Liver (tissue), 9 donors: ENCODE results near the gene PRKD3. TPM values are rescaled to one million over a fixed set of nuclear protein-coding genes. Genes with fewer than 3 reads are reported as not detected.

Experiments used
- DNase-seq: peaks from one replicate; pipeline ENCODE4 v3.0.0-alpha.2; 2017; ENCODE audit warnings: low spot score
- H3K27ac ChIP-seq, 2 donors: one replicate each; pipeline ENCODE4 v1.7.0; 2013; ENCODE audit warnings: inconsistent platforms in 2 of 2, low read length in 2 of 2, control low read depth in 1 of 2, low read depth in 1 of 2, mild to moderate bottlenecking in 1 of 2
- H3K27me3 ChIP-seq, 4 donors: one replicate each; pipeline versions ENCODE4 v1.6.1 to v1.7.0; 2013; ENCODE audit warnings: low read length in 3 of 4, inconsistent platforms in 1 of 4, mild to moderate bottlenecking in 1 of 4, moderate library complexity in 1 of 4; ENCODE audit not compliant: control insufficient read depth in 4 of 4, insufficient read depth in 4 of 4
- H3K36me3 ChIP-seq, 4 donors: one replicate each; pipeline versions ENCODE4 v1.6.1 to v1.7.0; 2013; ENCODE audit warnings: low read length in 3 of 4, mild to moderate bottlenecking in 3 of 4, low read depth in 1 of 4, moderate library complexity in 1 of 4; ENCODE audit not compliant: control insufficient read depth in 4 of 4, insufficient read depth in 3 of 4
- H3K4me1 ChIP-seq, 4 donors: one replicate each; pipeline versions ENCODE4 v1.6.1 to v1.7.0; 2013; ENCODE audit warnings: low read length in 3 of 4, mild to moderate bottlenecking in 3 of 4, moderate library complexity in 1 of 4; ENCODE audit not compliant: control insufficient read depth in 4 of 4, insufficient read depth in 4 of 4
- H3K4me3 ChIP-seq, 3 donors: one replicate each; pipeline versions ENCODE4 v1.6.1 to v1.7.0; 2013; ENCODE audit warnings: low read length in 3 of 3, control low read depth in 1 of 3, low read depth in 1 of 3, mild to moderate bottlenecking in 1 of 3
- H3K9ac ChIP-seq, 2 donors: one replicate each; pipeline ENCODE4 v1.7.0; 2013; ENCODE audit warnings: low read length in 2 of 2, mild to moderate bottlenecking in 2 of 2, moderate library complexity in 2 of 2, control low read depth in 1 of 2, low read depth in 1 of 2
- H3K9me3 ChIP-seq, 4 donors: one replicate each; pipeline versions ENCODE4 v1.6.1 to v1.7.0; 2013; ENCODE audit warnings: low read length in 3 of 4; ENCODE audit not compliant: control insufficient read depth in 4 of 4
- ATF3 ChIP-seq: IDR thresholded peaks from 2 replicates; pipeline ENCODE4 v1.6.1; 2016; ENCODE audit warnings: antibody characterized with exemption
- CTCF ChIP-seq: fragments of 150-350 bp; IDR thresholded peaks from 2 replicates; pipeline ENCODE4 v1.5.1; 2017; ENCODE audit warnings: improper control_type of control experiment, low read depth, low read length; ENCODE audit not compliant: missing input control
- EGR1 ChIP-seq, 2 donors: IDR thresholded peaks; 2 replicates each; pipeline ENCODE4 v1.6.1; 2016 to 2018; ENCODE audit warnings: antibody characterized with exemption in 2 of 2, low read depth in 2 of 2
- FOXA1 ChIP-seq: IDR thresholded peaks from 2 replicates; pipeline ENCODE4 v1.6.1; 2016; ENCODE audit warnings: antibody characterized with exemption
- FOXA2 ChIP-seq: IDR thresholded peaks from 2 replicates; pipeline ENCODE4 v1.6.1; 2016; ENCODE audit warnings: antibody characterized with exemption
- HNF4A ChIP-seq, 2 donors: conservative IDR thresholded peaks; 2 replicates each; pipeline ENCODE4 v1.6.1; 2016; ENCODE audit warnings: antibody characterized with exemption in 2 of 2, mild to moderate bottlenecking in 2 of 2
- HNF4G ChIP-seq: IDR thresholded peaks from 2 replicates; pipeline ENCODE4 v1.6.1; 2016; ENCODE audit warnings: antibody characterized with exemption
- JUND ChIP-seq, 2 donors: IDR thresholded peaks; 2 replicates each; pipeline ENCODE4 v1.6.1; 2016; ENCODE audit warnings: antibody characterized with exemption in 2 of 2
- MAX ChIP-seq: IDR thresholded peaks from 2 replicates; pipeline ENCODE4 v1.6.1; 2016; ENCODE audit warnings: antibody characterized with exemption
- NR2F2 ChIP-seq: IDR thresholded peaks from 2 replicates; pipeline ENCODE4 v1.6.1; 2016; ENCODE audit warnings: antibody characterized with exemption
- RAD21 ChIP-seq, 2 donors: IDR thresholded peaks; 2 replicates each; pipeline ENCODE4 v1.6.1; 2016; ENCODE audit warnings: antibody characterized with exemption in 2 of 2, mild to moderate bottlenecking in 2 of 2
- REST ChIP-seq: IDR thresholded peaks from 2 replicates; pipeline ENCODE4 v1.6.1; 2016; ENCODE audit warnings: antibody characterized with exemption, mild to moderate bottlenecking
- SP1 ChIP-seq: IDR thresholded peaks from 2 replicates; pipeline ENCODE4 v1.6.1; 2018; ENCODE audit warnings: antibody characterized with exemption, mild to moderate bottlenecking
- TAF1 ChIP-seq: conservative IDR thresholded peaks from 2 replicates; pipeline ENCODE4 v1.6.1; 2016; ENCODE audit warnings: antibody characterized with exemption, mild to moderate bottlenecking
- YY1 ChIP-seq: IDR thresholded peaks from 2 replicates; pipeline ENCODE4 v1.6.1; 2016; ENCODE audit warnings: antibody characterized with exemption, mild to moderate bottlenecking
- ZBTB33 ChIP-seq: IDR thresholded peaks from 2 replicates; pipeline ENCODE4 v1.6.1; 2016; ENCODE audit warnings: antibody characterized with exemption
- WGBS: extraction: QIAGEN DNeasy Blood & Tissue Kit; methylation state at CpG from one replicate; pipeline ENCODE4 v1.1.7; 2013; 5-methylcytosine and 5-hydroxymethylcytosine counted together
- polyA plus RNA-seq, 2 donors: library from polyadenylated mRNA; stranded (reverse) in 1 of 2; unstranded in 1 of 2; fragments of 200-250 nt in 1 of 2; fragments of >200 nt in 1 of 2; fragmentation: Nextera tagmentation in 1 of 2; extraction: Ambion mirVana in 1 of 2; gene quantifications; one replicate each; pipeline versions ENCODE4 v1.2.1 to v1.2.3, GENCODE V29; 2013 to 2015
- total RNA-seq, 2 donors: library from RNA; depleted of rRNA; stranded (reverse); fragments of >200 nt; gene quantifications; one replicate each; pipeline ENCODE4 v1.2.3, GENCODE V29; 2014
- donor health status: healthy.
- donor health status: healthy.
- donor health status: healthy.
- donor health status: healthy.
- donor health status: healthy.

The PRKD3 gene
- total and polyA plus RNA-seq, 4 donors, result 4.4 to 19.7 (median 8.1) TPM

GRCh38 chr2:37307500-37307899 is 17.1 kb downstream of the PRKD3 start:
- TF ChIP-seq REST (no peak), FOXA1 (no peak), HNF4G (no peak), ZBTB33 (no peak), YY1 (no peak), RAD21 (IDR thresholded peaks at IDR 0.05) (no peak), ATF3 (no peak), TAF1 (no peak), MAX (no peak), FOXA2 (no peak), JUND (IDR thresholded peaks at IDR 0.05) (no peak), EGR1 (IDR thresholded peaks at IDR 0.05; ENCODE audit: low read depth in 2 of 2) (no peak), NR2F2 (no peak)
- H3K36me3 ChIP-seq, result no peaks in the 10 kb centered on the region
- WGBS, result 88% methylated on average over 2 of the region's 2 CpGs
- no peaks in the 10 kb centered on the region for H3K27me3 ChIP-seq
- H3K9ac ChIP-seq, result no peak overlapping the region
- no peaks in the 10 kb centered on the region for H3K9me3 ChIP-seq
- peaks cover 0 to 2% (median 0%) of the 10 kb centered on the region in 4 donors for H3K4me1 ChIP-seq
- H3K27ac ChIP-seq, result no peak overlapping the region
- no peak overlapping the region for H3K4me3 ChIP-seq
- DNase-seq, result no peak

- H3K27ac ChIP-seq, result no peak overlapping the region
- H3K4me1 ChIP-seq, result peaks cover 0 to 2% (median 0%) of the 10 kb centered on the region in 4 donors
- no peaks in the 10 kb centered on the region for H3K36me3 ChIP-seq
- no peaks in the 10 kb centered on the region for H3K27me3 ChIP-seq
- no peak for DNase-seq
- H3K4me3 ChIP-seq, result no peak overlapping the region
- 80% methylated on average over 3 of the region's 3 CpGs for WGBS
- TF ChIP-seq RAD21 (IDR thresholded peaks at IDR 0.05), result no peak
- TF ChIP-seq ZBTB33, result no peak
- no peak for TF ChIP-seq FOXA2
- TF ChIP-seq JUND (IDR thresholded peaks at IDR 0.05), result no peak
- TF ChIP-seq HNF4G, result no peak
- TF ChIP-seq EGR1 (IDR thresholded peaks at IDR 0.05; ENCODE audit: low read depth in 2 of 2), result no peak
- no peak for TF ChIP-seq SP1
- TF ChIP-seq HNF4A (conservative IDR thresholded peaks at IDR 0.05), result no peak
- TF ChIP-seq CTCF, result no peak
- TF ChIP-seq FOXA1, result no peak
- H3K9me3 ChIP-seq, result no peaks in the 10 kb centered on the region
- H3K9ac ChIP-seq, result no peak overlapping the region
Observed at GRCh38 chr2:37306024-37306423, 18.6 kb downstream of the PRKD3 start.
